D341Med (cell line): ENCODE results near the gene FUT3.
"Not testable (repeated sequence)": the region's sequence is repeated elsewhere in the genome, so short reads cannot be mapped to it uniquely, and the experiment has no call there.

Source experiments
- DNase-seq: peaks from one replicate; pipeline ENCODE4 v3.0.0; 2012; ENCODE audit warnings: low spot score

Gene FUT3

GRCh38 chr19:5847846-5848245 is 3.4 kb downstream of the FUT3 start:
- not testable (repeated sequence) for DNase-seq

GRCh38 chr19:5844456-5845433 is 6.5 kb downstream of the FUT3 start:
- DNase-seq = no peak

GRCh38 chr19:5843295-5843927 is 7.8 kb downstream of the FUT3 start:
- no peak for DNase-seq

GRCh38 chr19:5841735-5842111 is 9.5 kb downstream of the FUT3 start:
- not testable (repeated sequence) for DNase-seq

- no peak for DNase-seq
These were observed 11.9 kb downstream of the FUT3 start, which contains the start of gene FUT6 for GRCh38 chr19:5839065-5840017. FUT6 (minus strand) TSS chr19:5839702; CDS start chr19:5832567, 7,135 bp downstream.

GRCh38 chr19:5838353-5839064 is 12.7 kb downstream of the FUT3 start:
- DNase-seq = no peak

GRCh38 chr19:5837761-5838352 is 13.4 kb downstream of the FUT3 start:
- no peak for DNase-seq

- no peak for DNase-seq
These were observed 18.6 kb downstream of the FUT3 start for GRCh38 chr19:5832527-5833216.

- no peak for DNase-seq
These were observed 19.2 kb downstream of the FUT3 start for GRCh38 chr19:5832061-5832460.

GRCh38 chr19:5831159-5831558 is 20.1 kb downstream of the FUT3 start:
- DNase-seq = no peak

- no peak for DNase-seq
These were observed 21.5 kb downstream of the FUT3 start for GRCh38 chr19:5829567-5830310.

- peak; percentile 82 for DNase-seq
These were observed 22.3 kb downstream of the FUT3 start for GRCh38 chr19:5828661-5829566.

- DNase-seq = peak; percentile 99
These were observed 23.2 kb downstream of the FUT3 start for GRCh38 chr19:5827891-5828660.

GRCh38 chr19:5827342-5827890 is 23.8 kb downstream of the FUT3 start:
- DNase-seq = no peak

GRCh38 chr19:5826531-5827341 is 24.5 kb downstream of the FUT3 start:
- peak; percentile 80 for DNase-seq

- DNase-seq = no peak
These were observed 26.1 kb downstream of the FUT3 start for GRCh38 chr19:5825178-5825577.

- DNase-seq = peak; percentile 69
These were observed 26.5 kb downstream of the FUT3 start for GRCh38 chr19:5824751-5825150.
